ENCODE data around the gene TMX2. TPM values are rescaled to one million over a fixed set of nuclear protein-coding genes. Genes with fewer than 3 reads are reported as not detected.

TMX2 gene
- total RNA-seq, 1 experiment from 2014 or later, result 151 TPM

- CTCF ChIA-PET, result no interaction called here
- ATAC-seq (no peak), DNase-seq (ENCODE audit: low read depth, low spot score) (no peak)
- POLR2A ChIA-PET, result no interaction called here
- intact Hi-C loops (cut with micrococcal nuclease; ENCODE audit: unreplicated experiment), result no loop called here
- no peaks in the 10 kb centered on the region for H3K27me3 ChIP-seq (ENCODE audit: control insufficient read depth, insufficient read depth, low read length)
- no peak overlapping the region for H3K27ac ChIP-seq (ENCODE audit: low read length)
- peaks cover 3% of the 10 kb centered on the region; the same call in 1 of the 2 replicates for H3K4me1 ChIP-seq (ENCODE audit: control insufficient read depth, insufficient read depth, low read length)
- H3K4me3 ChIP-seq (ENCODE audit: low read depth in 2 of 2, low read length in 2 of 2), result no peak overlapping the region
- BruUV-seq (replicated peaks), result no TSS peak
- in situ Hi-C loops (cut with HindIII; ENCODE audit: low pct_unique_long_range_greater_than_20kb, low sequenced_read_pairs), result no loop called here
- TF ChIP-seq SIN3A (IDR thresholded peaks at IDR 0.05; ENCODE audit: borderline replicate concordance, insufficient read depth, low read depth, low read length) (no peak), TCF7L2 (IDR thresholded peaks at IDR 0.05; ENCODE audit: low read depth, low read length) (no peak), REST (IDR thresholded peaks at IDR 0.05; ENCODE audit: insufficient read depth in 1 of 2, low read depth in 2 of 2, low read length in 1 of 2) (no peak), CTCF (IDR thresholded peaks at IDR 0.05) (no peak), POLR2AphosphoS5 (IDR thresholded peaks at IDR 0.05; ENCODE audit: low read depth, low read length) (no peak)
- peaks cover 8% of the 10 kb centered on the region; the same call in 1 of the 2 replicates for H3K36me3 ChIP-seq (ENCODE audit: control insufficient read depth, insufficient read depth, low read length)
- no peaks in the 10 kb centered on the region for H3K9me3 ChIP-seq (ENCODE audit: control insufficient read depth, insufficient read depth, low read depth, low read length)
Measured at GRCh38 chr11:57758174-57758573, 45.8 kb downstream of the TMX2 start.

GRCh38 chr11:57761301-57762234, 49.2 kb downstream of the TMX2 start, which contains the start of gene CTNND1:
CTNND1 (plus strand) TSS chr11:57761802; CDS start chr11:57791479, 29,677 bp downstream.
- Histone ChIP-seq H3K4me1 (ENCODE audit: control insufficient read depth, insufficient read depth, low read length) (peaks cover 20% of the 10 kb centered on the region), H3K9me3 (ENCODE audit: control insufficient read depth, insufficient read depth, low read depth, low read length) (no peaks in the 10 kb centered on the region), H3K4me3 (ENCODE audit: low read depth in 2 of 2, low read length in 2 of 2) (peak within 1 kb of the TSS; percentile 90 to 99), H3K27me3 (ENCODE audit: control insufficient read depth, insufficient read depth, low read length) (no peaks in the 10 kb centered on the region), H3K27ac (ENCODE audit: low read length) (peak within 1 kb of the TSS; percentile 99), H3K36me3 (ENCODE audit: control insufficient read depth, insufficient read depth, low read length) (peaks cover 8% of the 10 kb centered on the region; the same call in 1 of the 2 replicates)
- CTCF ChIA-PET, result interaction anchor here (0.6 to 1.4 kb wide), 5 partner anchors 10 to 286 kb away, joined by 3 to 8 read pairs (median 3); no protein-coding TSS in a partner anchor
- BruUV-seq (replicated peaks), result no TSS peak
- intact Hi-C loops (cut with micrococcal nuclease; ENCODE audit: unreplicated experiment) (no loop called here), in situ Hi-C loops (cut with HindIII; ENCODE audit: low pct_unique_long_range_greater_than_20kb, low sequenced_read_pairs) (no loop called here)
- peak; percentile 86 for DNase-seq (ENCODE audit: low read depth, low spot score)
- ATAC-seq, result peak; percentile 99
- POLR2A ChIA-PET, result interaction anchor here (0.5 to 4.7 kb wide), 11 partner anchors 9 to 288 kb away, joined by 3 to 22 read pairs (median 3); partner anchors contain the start of gene BTBD18
- peak; percentile 58; the same call in 1 of the 2 replicates for TF ChIP-seq SIN3A (IDR thresholded peaks at IDR 0.05; ENCODE audit: borderline replicate concordance, insufficient read depth, low read depth, low read length)
- TF ChIP-seq REST (IDR thresholded peaks at IDR 0.05; ENCODE audit: insufficient read depth in 1 of 2, low read depth in 2 of 2, low read length in 1 of 2), result no peak
- peak; percentile 89 for TF ChIP-seq POLR2AphosphoS5 (IDR thresholded peaks at IDR 0.05; ENCODE audit: low read depth, low read length)
- peak; percentile 44; the same call in 1 of the 2 replicates for TF ChIP-seq TCF7L2 (IDR thresholded peaks at IDR 0.05; ENCODE audit: low read depth, low read length)
- no peak for TF ChIP-seq CTCF (IDR thresholded peaks at IDR 0.05)
